Measurements from ENCODE around the gene ACAD10. TPM values are rescaled to one million over a fixed set of nuclear protein-coding genes. Genes with fewer than 3 reads are reported as not detected.
"Not testable (repeated sequence)": the region's sequence is repeated elsewhere in the genome, so short reads cannot be mapped to it uniquely, and the experiment has no call there.

The ACAD10 gene
- total RNA-seq, 2 donors from 2014 or later, result 13.0 to 18.2 TPM

DNA sequence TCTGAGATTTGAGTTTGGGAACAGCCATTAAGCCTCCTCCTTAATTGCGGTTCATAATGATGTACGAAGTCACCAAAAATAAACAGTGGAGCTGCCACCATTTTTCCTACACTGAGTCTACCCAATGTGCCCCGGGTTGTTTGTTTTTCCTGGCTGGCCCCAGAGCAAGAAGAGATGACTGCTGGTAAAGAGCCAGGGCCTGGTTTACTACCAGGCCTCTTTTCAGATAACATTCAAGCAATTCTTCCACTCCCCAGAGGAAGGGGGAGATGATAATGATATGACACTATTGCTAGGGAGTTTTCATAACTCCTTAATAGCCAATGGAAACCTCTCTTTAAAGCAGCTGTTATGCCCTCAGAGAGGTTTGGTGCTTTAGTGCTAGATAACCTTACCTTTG, 42.4 kb upstream of the ACAD10 start:
- Histone ChIP-seq H3K4me1 (peaks cover 0 to 6% of the 10 kb centered on the region in 2 donors), H3K4me3 (no peak overlapping the region), H3K27ac (peak overlapping the region; percentile 3 to 13), H3K27me3 (no peaks in the 10 kb centered on the region), H3K36me3 (peaks cover 45% of the 10 kb centered on the region), H3K9me3 (no peaks in the 10 kb centered on the region)
- DNase-seq (ENCODE audit: low spot score), result no peak
- TF ChIP-seq, protein P1, sequence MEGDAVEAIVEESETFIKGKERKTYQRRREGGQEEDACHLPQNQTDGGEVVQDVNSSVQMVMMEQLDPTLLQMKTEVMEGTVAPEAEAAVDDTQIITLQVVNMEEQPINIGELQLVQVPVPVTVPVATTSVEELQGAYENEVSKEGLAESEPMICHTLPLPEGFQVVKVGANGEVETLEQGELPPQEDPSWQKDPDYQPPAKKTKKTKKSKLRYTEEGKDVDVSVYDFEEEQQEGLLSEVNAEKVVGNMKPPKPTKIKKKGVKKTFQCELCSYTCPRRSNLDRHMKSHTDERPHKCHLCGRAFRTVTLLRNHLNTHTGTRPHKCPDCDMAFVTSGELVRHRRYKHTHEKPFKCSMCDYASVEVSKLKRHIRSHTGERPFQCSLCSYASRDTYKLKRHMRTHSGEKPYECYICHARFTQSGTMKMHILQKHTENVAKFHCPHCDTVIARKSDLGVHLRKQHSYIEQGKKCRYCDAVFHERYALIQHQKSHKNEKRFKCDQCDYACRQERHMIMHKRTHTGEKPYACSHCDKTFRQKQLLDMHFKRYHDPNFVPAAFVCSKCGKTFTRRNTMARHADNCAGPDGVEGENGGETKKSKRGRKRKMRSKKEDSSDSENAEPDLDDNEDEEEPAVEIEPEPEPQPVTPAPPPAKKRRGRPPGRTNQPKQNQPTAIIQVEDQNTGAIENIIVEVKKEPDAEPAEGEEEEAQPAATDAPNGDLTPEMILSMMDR (IDR thresholded peaks at IDR 0.05), result no peak

DNA sequence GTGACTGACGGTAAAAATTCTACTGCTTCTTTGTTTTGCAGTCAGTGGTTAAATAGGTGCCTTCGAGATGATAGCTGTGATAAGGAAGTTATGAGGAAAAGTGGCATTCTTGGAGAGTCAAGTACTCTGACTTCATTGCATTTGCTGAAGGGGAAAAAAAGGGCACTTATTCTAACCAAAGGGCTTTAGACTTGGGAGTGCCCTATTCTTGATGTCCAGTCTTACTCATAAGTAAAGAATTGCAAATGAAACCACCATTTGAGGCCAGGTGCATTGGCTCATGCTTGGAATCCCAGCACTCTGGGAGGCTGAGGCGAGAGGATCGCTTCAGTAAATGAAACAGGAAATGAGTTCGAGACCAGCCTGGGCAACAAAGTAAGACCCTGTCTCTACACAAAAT, 40.4 kb upstream of the ACAD10 start:
- no peak overlapping the region for H3K4me3 ChIP-seq
- TF ChIP-seq, protein P1 (IDR thresholded peaks at IDR 0.05), result no peak
- peaks cover 0 to 6% of the 10 kb centered on the region in 2 donors for H3K4me1 ChIP-seq
- peaks cover 60% of the 10 kb centered on the region for H3K36me3 ChIP-seq
- no peak for DNase-seq (ENCODE audit: low spot score)
- H3K9me3 ChIP-seq, result no peaks in the 10 kb centered on the region
- no peaks in the 10 kb centered on the region for H3K27me3 ChIP-seq
- H3K27ac ChIP-seq, result no peak overlapping the region

DNA sequence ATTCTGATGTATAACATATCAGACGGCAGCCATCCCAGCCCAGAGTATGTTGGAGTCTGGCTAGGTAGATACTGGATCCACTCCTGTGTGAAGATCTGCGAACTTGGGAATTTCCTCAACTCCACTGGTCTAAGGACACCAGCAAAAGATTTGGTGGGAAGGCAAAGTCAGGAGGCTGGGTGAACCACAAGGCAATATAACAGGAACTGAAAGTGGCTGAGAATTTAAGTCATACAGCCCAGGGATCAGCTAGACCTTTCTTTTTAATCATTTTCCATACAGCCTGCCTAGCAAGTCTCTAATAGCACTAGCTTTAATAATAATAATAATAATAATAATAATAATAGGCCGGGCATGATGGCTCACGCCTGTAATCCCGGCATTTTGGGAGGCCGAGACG, 34.9 kb upstream of the ACAD10 start:
- TF ChIP-seq, protein P1 (IDR thresholded peaks at IDR 0.05), result no peak
- H3K4me1 ChIP-seq, result no peaks in the 10 kb centered on the region
- peaks cover 77% of the 10 kb centered on the region for H3K36me3 ChIP-seq
- no peak overlapping the region for H3K27ac ChIP-seq
- no peaks in the 10 kb centered on the region for H3K27me3 ChIP-seq
- H3K4me3 ChIP-seq, result no peak overlapping the region
- no peaks in the 10 kb centered on the region for H3K9me3 ChIP-seq
- DNase-seq (ENCODE audit: low spot score), result no peak

DNA sequence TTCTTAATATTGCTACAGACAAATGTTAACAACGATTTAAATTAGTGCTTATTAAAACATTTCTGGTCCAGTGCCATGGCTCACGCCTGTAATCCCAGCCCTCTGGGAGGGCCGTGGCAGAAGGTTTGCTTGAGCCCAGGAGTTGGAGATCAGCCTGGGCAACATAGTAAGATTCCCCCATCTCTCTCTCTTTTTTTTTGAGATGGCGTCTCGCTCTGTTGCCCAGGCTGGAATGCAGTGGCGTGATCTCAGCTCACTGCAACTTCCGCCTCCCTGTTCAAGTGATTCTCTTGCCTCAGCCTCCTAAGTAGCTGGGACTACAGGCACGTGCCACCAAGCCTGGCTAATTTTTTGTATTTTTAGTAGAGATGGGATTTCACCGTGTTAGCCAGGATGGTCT, 33.3 kb upstream of the ACAD10 start:
- H3K4me1 ChIP-seq; H3K4me3 ChIP-seq; DNase-seq (ENCODE audit: low spot score); H3K27ac ChIP-seq; H3K27me3 ChIP-seq; H3K9me3 ChIP-seq: not testable (repeated sequence)
- peaks cover 69% of the 10 kb centered on the region for H3K36me3 ChIP-seq

DNA sequence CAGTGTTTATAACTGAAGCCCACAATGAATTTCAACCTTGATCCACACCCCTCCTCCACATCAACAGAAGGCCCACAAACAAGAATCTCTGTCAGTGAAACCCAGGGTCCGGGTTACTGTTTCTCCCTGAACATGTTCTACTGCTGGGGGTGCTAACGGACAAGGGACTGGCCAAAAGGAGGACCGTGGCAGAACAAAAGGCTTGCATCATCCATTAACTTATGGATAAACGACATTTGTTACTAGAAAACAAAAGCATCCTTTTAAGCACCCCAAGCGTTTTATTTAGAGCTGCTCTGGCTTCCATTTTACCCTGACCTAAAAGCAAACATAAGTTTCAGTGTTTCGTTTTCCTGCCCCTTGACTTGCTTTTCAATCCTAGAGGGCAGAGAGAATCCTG, 32.3 kb upstream of the ACAD10 start:
- Histone ChIP-seq H3K27me3 (no peaks in the 10 kb centered on the region), H3K27ac (no peak overlapping the region), H3K36me3 (peaks cover 69% of the 10 kb centered on the region), H3K4me3 (no peak overlapping the region), H3K9me3 (no peaks in the 10 kb centered on the region), H3K4me1 (no peaks in the 10 kb centered on the region)
- DNase-seq (ENCODE audit: low spot score), result no peak
- TF ChIP-seq, protein P1 (IDR thresholded peaks at IDR 0.05), result no peak

DNA sequence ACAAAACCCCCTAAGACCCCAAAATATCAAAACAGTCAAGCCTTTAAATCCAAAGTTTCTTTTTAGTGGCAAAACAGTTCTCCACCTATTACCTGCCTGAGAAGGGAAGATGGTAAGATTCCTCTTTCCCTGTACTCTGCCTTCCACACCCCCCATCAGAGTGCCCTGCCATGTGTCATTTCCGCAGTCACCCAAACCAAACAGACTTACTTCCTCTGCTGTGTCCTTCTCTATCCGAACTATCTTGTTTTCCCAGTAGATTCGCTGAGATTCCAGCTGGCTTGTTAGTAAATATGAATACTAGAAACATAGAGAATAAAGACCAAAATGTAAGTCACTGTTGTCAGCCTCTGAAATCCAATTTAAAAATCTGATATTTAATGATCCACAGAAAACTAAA, 30.5 kb upstream of the ACAD10 start:
- Histone ChIP-seq H3K27ac (no peak overlapping the region), H3K4me1 (no peaks in the 10 kb centered on the region), H3K9me3 (no peaks in the 10 kb centered on the region), H3K4me3 (no peak overlapping the region), H3K27me3 (no peaks in the 10 kb centered on the region), H3K36me3 (peaks cover 73% of the 10 kb centered on the region)
- DNase-seq (ENCODE audit: low spot score), result no peak
- TF ChIP-seq, protein P1 (IDR thresholded peaks at IDR 0.05), result no peak
